Caco-2 (cell line): ENCODE measurements around the gene G6PC3. TPM values are rescaled to one million over a fixed set of nuclear protein-coding genes. Genes with fewer than 3 reads are reported as not detected.

Source experiments
- BruUV-seq: library from RNA; stranded (reverse); fragments of 400-500 nt; replicated peaks from 2 replicates; lab custom pipeline; 2021; lab: Mats Ljungman, UMichigan
- CTCF ChIA-PET: fragments of 300-600 bp; sonication (Branson Sonifier 250); formaldehyde crosslinking; loops from one replicate; lab custom pipeline; 2022; ENCODE audit warnings: antibody characterized with exemption; lab: Charles Lee
- POLR2A ChIA-PET: fragments of 300-600 bp; sonication (Branson Sonifier 250); formaldehyde crosslinking; loops from one replicate; lab custom pipeline; 2022; ENCODE audit warnings: antibody characterized with exemption; lab: Charles Lee
- DNase-seq, 2 experiments: peaks; one replicate each; pipeline versions ENCODE4 v3.0.0 to v3.0.0-alpha.2; 2020 to 2022
- H3K27me3 ChIP-seq: replicated peaks from 2 replicates; pipeline ENCODE4 v1.6.0; 2011; ENCODE audit warnings: low read length; ENCODE audit not compliant: control insufficient read depth, insufficient read depth
- H3K36me3 ChIP-seq: 2 replicates; pipeline ENCODE4 v1.5.1; 2011; ENCODE audit warnings: low read length; ENCODE audit not compliant: control insufficient read depth, insufficient read depth
- H3K4me1 ChIP-seq: fragments of 250-450 bp; sonication (Bioruptor Pico); 2 replicates; pipeline ENCODE4 v1.5.1; 2020; ENCODE audit warnings: mild to moderate bottlenecking
- H3K4me3 ChIP-seq: 2 replicates; pipeline ENCODE4 v1.5.1; 2011; ENCODE audit warnings: low read depth, mild to moderate bottlenecking, control low read depth, low read length
- H3K9me3 ChIP-seq: fragments of 250-450 bp; sonication (Bioruptor Pico); 2 replicates; pipeline ENCODE4 v1.5.1; 2020; ENCODE audit warnings: mild to moderate bottlenecking, moderate library complexity
- H3K27ac Mint-ChIP-seq: one replicate; pipeline ENCODE4 v1.8.0; 2022; ENCODE audit warnings: mixed read lengths; ENCODE audit not compliant: unreplicated experiment
- H3K27me3 Mint-ChIP-seq: one replicate; pipeline ENCODE4 v1.8.0; 2022; ENCODE audit warnings: mixed read lengths; ENCODE audit not compliant: insufficient read depth, unreplicated experiment
- H3K36me3 Mint-ChIP-seq: one replicate; pipeline ENCODE4 v1.8.0; 2022; ENCODE audit warnings: mild to moderate bottlenecking, mixed read lengths; ENCODE audit not compliant: insufficient read depth, unreplicated experiment
- H3K4me1 Mint-ChIP-seq: one replicate; pipeline ENCODE4 v1.8.0; 2022; ENCODE audit warnings: low read depth, mixed read lengths; ENCODE audit not compliant: unreplicated experiment
- H3K4me3 Mint-ChIP-seq: one replicate; pipeline ENCODE4 v1.8.0; 2022; ENCODE audit warnings: mild to moderate bottlenecking, moderate library complexity, mixed read lengths; ENCODE audit not compliant: unreplicated experiment
- H3K9me3 Mint-ChIP-seq: one replicate; pipeline ENCODE4 v1.8.0; 2022; ENCODE audit warnings: mixed read lengths; ENCODE audit not compliant: unreplicated experiment
- intact Hi-C: fragments of 100-400 bp; cut with micrococcal nuclease; formaldehyde crosslinking; loops from one replicate; pipeline ENCODE4 v1.10.0; 2022; ENCODE audit not compliant: unreplicated experiment
- total RNA-seq: library from RNA; stranded (reverse); gene quantifications from 2 replicates; pipeline ENCODE4 v1.2.3, GENCODE V29; 2022
- TF ChIP-seq, protein P1 (sequence below), 2 experiments: fragments of 200-600 bp in 1 of 2; IDR thresholded peaks; 1 replicate in 1 of 2; 2 replicates in 1 of 2; pipeline versions ENCODE4 v1.5.1 to v1.8.0; 2011 to 2022; ENCODE audit warnings: antibody characterized with exemption in 1 of 2, control low read depth in 1 of 2, inconsistent platforms in 1 of 2, low read depth in 1 of 2, low read length in 1 of 2, mild to moderate bottlenecking in 1 of 2, moderate library complexity in 1 of 2; ENCODE audit not compliant: insufficient read depth in 1 of 2, severe bottlenecking in 1 of 2, unreplicated experiment in 1 of 2

G6PC3 gene
- total RNA-seq, 1 experiment from 2014 or later = 60.1 TPM

GRCh38 chr17:44061446-44061845, 9.1 kb upstream of the G6PC3 start:
- BruUV-seq = no TSS peak
- CTCF ChIA-PET = no interaction called here
- Histone ChIP-seq H3K9me3 (no peaks in the 10 kb centered on the region), H3K4me3 (no peak overlapping the region), H3K4me1 (no peaks in the 10 kb centered on the region), H3K36me3 (no peaks in the 10 kb centered on the region; the same call in none of the 2 replicates), H3K27me3 (no peaks in the 10 kb centered on the region)
- no peak overlapping the region for H3K4me3 Mint-ChIP-seq
- no peaks in the 10 kb centered on the region for H3K27me3 Mint-ChIP-seq
- H3K4me1 Mint-ChIP-seq = no peaks in the 10 kb centered on the region
- TF ChIP-seq, protein P1, sequence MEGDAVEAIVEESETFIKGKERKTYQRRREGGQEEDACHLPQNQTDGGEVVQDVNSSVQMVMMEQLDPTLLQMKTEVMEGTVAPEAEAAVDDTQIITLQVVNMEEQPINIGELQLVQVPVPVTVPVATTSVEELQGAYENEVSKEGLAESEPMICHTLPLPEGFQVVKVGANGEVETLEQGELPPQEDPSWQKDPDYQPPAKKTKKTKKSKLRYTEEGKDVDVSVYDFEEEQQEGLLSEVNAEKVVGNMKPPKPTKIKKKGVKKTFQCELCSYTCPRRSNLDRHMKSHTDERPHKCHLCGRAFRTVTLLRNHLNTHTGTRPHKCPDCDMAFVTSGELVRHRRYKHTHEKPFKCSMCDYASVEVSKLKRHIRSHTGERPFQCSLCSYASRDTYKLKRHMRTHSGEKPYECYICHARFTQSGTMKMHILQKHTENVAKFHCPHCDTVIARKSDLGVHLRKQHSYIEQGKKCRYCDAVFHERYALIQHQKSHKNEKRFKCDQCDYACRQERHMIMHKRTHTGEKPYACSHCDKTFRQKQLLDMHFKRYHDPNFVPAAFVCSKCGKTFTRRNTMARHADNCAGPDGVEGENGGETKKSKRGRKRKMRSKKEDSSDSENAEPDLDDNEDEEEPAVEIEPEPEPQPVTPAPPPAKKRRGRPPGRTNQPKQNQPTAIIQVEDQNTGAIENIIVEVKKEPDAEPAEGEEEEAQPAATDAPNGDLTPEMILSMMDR (IDR thresholded peaks at IDR 0.05; ENCODE audit: insufficient read depth in 1 of 2, low read depth in 1 of 2, low read length in 1 of 2, severe bottlenecking in 1 of 2, unreplicated experiment in 1 of 2) = no peak
- no peaks in the 10 kb centered on the region for H3K9me3 Mint-ChIP-seq
- POLR2A ChIA-PET = no interaction called here
- no peak overlapping the region for H3K27ac Mint-ChIP-seq
- H3K36me3 Mint-ChIP-seq = peaks cover 93% of the 10 kb centered on the region
- intact Hi-C loops = no loop called here
- DNase-seq = no peak

- H3K4me3 Mint-ChIP-seq = no peak overlapping the region
- ChIA-PET CTCF (no interaction called here), POLR2A (no interaction called here)
Observed at GRCh38 chr17:44062871-44063270, 7.7 kb upstream of the G6PC3 start.

DNA sequence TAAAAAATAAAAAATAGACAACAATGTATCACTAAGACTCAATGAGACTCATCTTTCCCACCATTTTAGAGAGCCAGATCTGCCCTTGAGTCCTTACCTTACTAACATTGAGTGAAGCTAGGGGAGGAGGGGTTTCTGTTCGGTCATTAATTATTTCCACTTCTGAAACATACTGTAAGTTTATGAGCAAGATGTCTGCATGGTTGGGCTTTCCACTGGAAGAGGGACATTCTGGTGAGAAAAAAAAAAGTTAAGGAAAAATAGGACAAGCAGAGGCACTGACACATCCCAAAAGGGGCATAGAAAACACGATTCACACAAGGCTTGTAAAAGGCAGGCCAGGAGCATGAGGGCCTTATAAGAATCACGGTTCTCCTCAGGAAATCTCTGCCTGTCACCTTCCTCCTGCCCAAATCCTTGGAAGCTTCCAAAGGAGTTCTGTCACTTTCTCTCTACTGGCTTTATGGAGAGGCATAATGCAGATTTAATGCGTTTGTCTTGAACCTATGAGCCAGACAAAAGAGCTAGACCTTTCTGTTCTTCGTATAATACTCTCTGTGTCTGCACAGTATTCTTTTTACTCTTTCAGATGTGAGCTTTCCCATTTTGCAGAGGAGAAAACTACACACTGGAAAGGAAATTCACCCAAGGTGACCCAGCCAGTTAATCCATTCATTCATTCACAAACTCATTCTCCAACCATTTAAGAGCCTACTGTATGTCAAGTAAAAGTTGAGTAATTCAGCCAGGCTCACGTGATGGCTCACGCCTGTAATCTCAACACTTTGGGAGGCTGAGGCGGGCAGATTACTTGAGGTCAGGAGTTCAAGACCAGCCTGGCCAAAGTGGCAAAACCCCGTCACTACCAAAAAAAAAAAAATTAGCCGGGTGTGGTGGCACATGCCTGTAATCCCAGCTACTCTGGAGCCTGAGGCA, 6.6 kb upstream of the G6PC3 start:
- ChIA-PET CTCF (no interaction called here), POLR2A (no interaction called here)
- BruUV-seq = no TSS peak
- Histone ChIP-seq H3K4me1 (peaks cover 9% of the 10 kb centered on the region), H3K36me3 (no peaks in the 10 kb centered on the region; the same call in none of the 2 replicates), H3K9me3 (no peaks in the 10 kb centered on the region), H3K27me3 (no peaks in the 10 kb centered on the region), H3K4me3 (no peak overlapping the region)
- Mint-ChIP-seq H3K36me3 (peaks cover 76% of the 10 kb centered on the region), H3K9me3 (no peaks in the 10 kb centered on the region), H3K27ac (no peak overlapping the region), H3K4me1 (no peaks in the 10 kb centered on the region), H3K4me3 (no peak overlapping the region), H3K27me3 (no peaks in the 10 kb centered on the region)
- DNase-seq = no peak
- intact Hi-C loops = no loop called here
- TF ChIP-seq, protein P1 (IDR thresholded peaks at IDR 0.05; ENCODE audit: insufficient read depth in 1 of 2, low read depth in 1 of 2, low read length in 1 of 2, severe bottlenecking in 1 of 2, unreplicated experiment in 1 of 2) = no peak

More at GRCh38 chr17:44062871-44063270, 7.7 kb upstream of the G6PC3 start:
- no peak overlapping the region for H3K27ac Mint-ChIP-seq
- DNase-seq = no peak
- Histone ChIP-seq H3K4me1 (peaks cover 9% of the 10 kb centered on the region), H3K9me3 (no peaks in the 10 kb centered on the region), H3K36me3 (no peaks in the 10 kb centered on the region; the same call in none of the 2 replicates), H3K4me3 (no peak overlapping the region), H3K27me3 (no peaks in the 10 kb centered on the region)
- no TSS peak for BruUV-seq
- H3K4me1 Mint-ChIP-seq = no peaks in the 10 kb centered on the region
- no peaks in the 10 kb centered on the region for H3K27me3 Mint-ChIP-seq
- peaks cover 87% of the 10 kb centered on the region for H3K36me3 Mint-ChIP-seq
- TF ChIP-seq, protein P1 (IDR thresholded peaks at IDR 0.05; ENCODE audit: insufficient read depth in 1 of 2, low read depth in 1 of 2, low read length in 1 of 2, severe bottlenecking in 1 of 2, unreplicated experiment in 1 of 2) = no peak
- no peaks in the 10 kb centered on the region for H3K9me3 Mint-ChIP-seq
- intact Hi-C loops = no loop called here
